Cardiac septum (tissue), 1 donor: Measurements from ENCODE around the gene GDPD2. TPM values are rescaled to one million over a fixed set of nuclear protein-coding genes. Genes with fewer than 3 reads are reported as not detected.
"Not testable (repeated sequence)": the region's sequence is repeated elsewhere in the genome, so short reads cannot be mapped to it uniquely, and the experiment has no call there.

Experiments used
- DNase-seq: peaks from one replicate; pipeline ENCODE4 v3.0.0-alpha.2; 2020; ENCODE audit warnings: low spot score
- intact Hi-C: fragments of 100-400 bp; cut with DNase I; formaldehyde crosslinking; loops from one replicate; pipeline ENCODE4 v1.14.0; 2022
- long read RNA-seq: library from polyadenylated mRNA; unstranded; transcript quantifications from one replicate; pipeline ENCODE4 v2.0.0, GENCODE V29; 2021
- total RNA-seq: library from RNA; stranded (reverse); fragmentation: NEBNext Ultra II Directional; extraction: Animal tissue kit (Norgen Biotek cat#: 25700); gene quantifications from one replicate; pipeline ENCODE4 v1.2.1, GENCODE V29; 2021
- donor health status: DM: no; HTN: no; CAD: no.

The GDPD2 gene, protein sequence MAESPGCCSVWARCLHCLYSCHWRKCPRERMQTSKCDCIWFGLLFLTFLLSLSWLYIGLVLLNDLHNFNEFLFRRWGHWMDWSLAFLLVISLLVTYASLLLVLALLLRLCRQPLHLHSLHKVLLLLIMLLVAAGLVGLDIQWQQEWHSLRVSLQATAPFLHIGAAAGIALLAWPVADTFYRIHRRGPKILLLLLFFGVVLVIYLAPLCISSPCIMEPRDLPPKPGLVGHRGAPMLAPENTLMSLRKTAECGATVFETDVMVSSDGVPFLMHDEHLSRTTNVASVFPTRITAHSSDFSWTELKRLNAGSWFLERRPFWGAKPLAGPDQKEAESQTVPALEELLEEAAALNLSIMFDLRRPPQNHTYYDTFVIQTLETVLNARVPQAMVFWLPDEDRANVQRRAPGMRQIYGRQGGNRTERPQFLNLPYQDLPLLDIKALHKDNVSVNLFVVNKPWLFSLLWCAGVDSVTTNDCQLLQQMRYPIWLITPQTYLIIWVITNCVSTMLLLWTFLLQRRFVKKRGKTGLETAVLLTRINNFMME
- not detected for total RNA-seq
- long read RNA-seq = 0 reads

- DNase-seq = no peak
- intact Hi-C loops = no loop called here
Measured at GRCh38 chrX:70422851-70423341, at the start of gene GDPD2. TSS of gene GDPD2 (plus strand) at chrX:70423314. CDS start at chrX:70424985, 1,671 bp downstream.

GRCh38 chrX:70386235-70386634, 36.9 kb upstream of the GDPD2 start:
- no peak for DNase-seq
- intact Hi-C loops = no loop called here

GRCh38 chrX:70398899-70399298, 24.2 kb upstream of the GDPD2 start:
- DNase-seq = no peak
- intact Hi-C loops = no loop called here

- intact Hi-C loops, DNase-seq: not testable (repeated sequence)
Measured at GRCh38 chrX:70400181-70400580, 22.9 kb upstream of the GDPD2 start.

DNA sequence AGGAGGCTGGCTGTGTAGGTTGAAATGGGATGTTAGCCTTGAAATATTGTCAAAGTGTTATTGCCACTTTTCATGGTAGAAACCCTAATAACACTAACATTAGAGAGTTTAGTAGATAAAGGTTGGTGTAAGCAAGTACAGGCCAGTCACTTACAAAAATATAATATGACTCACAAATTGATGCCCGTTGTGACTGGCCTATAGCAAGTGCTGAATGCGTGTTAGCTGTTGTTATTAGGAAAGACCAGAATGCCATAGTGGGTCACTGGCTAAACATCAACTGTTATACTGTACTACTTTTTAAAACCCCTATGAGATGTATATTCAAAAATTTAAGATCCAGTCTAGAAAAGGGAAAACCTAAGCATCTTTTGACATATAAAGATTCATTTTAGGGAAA, 20.4 kb upstream of the GDPD2 start:
- no peak for DNase-seq
- intact Hi-C loops = no loop called here

DNA sequence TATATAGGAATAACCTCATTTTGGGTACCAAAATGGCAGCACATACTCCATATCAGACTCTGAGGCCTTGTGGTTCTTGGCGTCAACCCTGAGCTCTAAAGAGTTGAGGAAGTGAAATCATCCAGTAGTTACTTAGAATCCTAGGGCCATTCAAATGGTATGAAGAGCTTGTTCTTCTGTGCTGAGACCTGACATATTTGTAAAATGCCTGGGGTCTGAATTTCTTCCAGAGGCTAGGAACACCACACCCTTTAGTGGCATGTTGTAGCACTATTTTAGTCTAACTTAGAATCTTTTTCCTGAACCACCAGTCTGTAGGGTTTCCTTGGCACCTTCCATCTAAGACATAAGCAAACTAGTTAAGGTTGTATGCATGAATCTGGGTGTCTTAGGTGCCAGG, 18.1 kb upstream of the GDPD2 start:
- no peak for DNase-seq

DNA sequence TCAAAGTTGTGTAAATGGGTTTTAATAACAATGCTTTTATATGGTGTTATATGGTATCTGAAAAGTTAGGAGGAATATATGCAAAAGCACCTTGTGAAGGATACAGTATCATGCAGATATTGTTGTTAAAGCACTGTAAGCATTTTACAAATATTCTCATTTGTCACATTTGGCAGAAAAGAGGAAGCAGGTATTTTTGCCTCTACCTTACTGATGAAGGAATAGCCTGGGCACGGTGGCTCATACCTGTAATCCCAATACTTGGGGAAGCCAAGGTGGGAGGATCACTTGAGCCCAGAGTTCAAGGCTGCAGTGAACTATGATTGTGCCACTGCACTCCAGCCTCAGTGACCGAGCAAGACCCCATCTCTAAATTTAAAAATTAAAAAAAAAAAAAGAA, 12.2 kb upstream of the GDPD2 start:
- no peak for DNase-seq
- intact Hi-C loops = no loop called here

More for the DNA sequence above, 18.1 kb upstream of the GDPD2 start:
- intact Hi-C loops = no loop called here

GRCh38 chrX:70411475-70411874, 11.6 kb upstream of the GDPD2 start:
- intact Hi-C loops = no loop called here
- DNase-seq = no peak

- intact Hi-C loops = no loop called here
Measured at GRCh38 chrX:70421618-70422017, 1.5 kb upstream of the GDPD2 start.

DNA sequence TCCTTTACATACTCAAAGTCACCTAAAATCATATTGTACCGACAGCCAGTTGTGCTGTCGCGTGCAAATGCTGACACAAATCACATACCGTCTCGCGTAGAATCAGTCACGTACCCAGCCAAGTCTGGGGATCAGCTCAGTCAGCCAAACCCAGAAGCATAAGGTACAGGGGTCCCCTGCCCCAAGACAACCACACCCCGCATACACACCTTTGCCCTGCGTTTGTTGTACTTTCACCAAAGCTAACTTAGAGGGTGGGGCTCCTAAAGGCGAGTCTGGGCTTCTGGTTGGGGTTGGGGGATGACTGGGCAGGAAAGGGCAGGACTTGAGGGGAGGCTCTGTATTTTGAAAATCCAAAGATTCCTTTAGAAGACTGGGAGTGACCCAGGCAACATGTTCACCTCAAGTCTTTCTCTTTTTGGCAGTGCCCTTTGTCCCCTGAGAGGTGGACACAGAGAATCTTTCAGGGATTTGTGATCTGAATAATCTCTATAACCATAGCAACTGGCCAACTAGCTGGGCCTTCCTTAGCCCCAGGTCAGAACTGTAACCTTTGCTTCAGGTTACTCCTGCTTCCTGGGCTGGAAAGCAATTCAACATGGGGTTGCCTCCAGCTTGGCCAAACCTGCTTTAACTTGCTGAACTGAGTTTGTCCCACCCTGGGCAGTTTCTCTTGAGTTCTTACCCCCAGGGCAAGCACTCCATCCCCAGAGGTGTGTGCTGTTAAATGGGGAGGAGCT, 992 bp downstream of the GDPD2 start:
- no peak for DNase-seq
- intact Hi-C loops = no loop called here

More at GRCh38 chrX:70421618-70422017, 1.5 kb upstream of the GDPD2 start:
- DNase-seq = no peak

DNA sequence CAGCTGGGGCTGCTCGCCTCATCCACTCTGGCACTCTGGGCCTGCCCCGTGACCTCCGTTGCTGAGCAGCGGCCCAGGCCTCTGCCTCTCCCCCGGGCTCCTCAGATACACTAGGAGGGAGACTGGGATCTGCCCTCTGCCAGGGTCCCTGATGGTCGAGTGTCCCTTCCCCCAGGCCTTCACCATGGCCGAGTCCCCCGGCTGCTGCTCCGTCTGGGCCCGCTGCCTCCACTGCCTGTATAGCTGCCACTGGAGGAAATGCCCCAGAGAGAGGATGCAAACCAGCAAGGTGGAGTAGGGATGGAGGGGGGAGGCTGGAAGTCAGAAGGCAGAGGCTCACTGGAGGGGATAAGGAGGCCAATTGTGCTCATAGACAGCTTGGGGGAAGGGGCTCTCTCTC, 1.7 kb downstream of the GDPD2 start:
- intact Hi-C loops = no loop called here

GRCh38 chrX:70426286-70427278, 3.5 kb downstream of the GDPD2 start:
- intact Hi-C loops = no loop called here
- DNase-seq = no peak

More for the DNA sequence above, 1.7 kb downstream of the GDPD2 start:
- DNase-seq = no peak

GRCh38 chrX:70427365-70427764, 4.3 kb downstream of the GDPD2 start:
- no peak for DNase-seq
- intact Hi-C loops = no loop called here

DNA sequence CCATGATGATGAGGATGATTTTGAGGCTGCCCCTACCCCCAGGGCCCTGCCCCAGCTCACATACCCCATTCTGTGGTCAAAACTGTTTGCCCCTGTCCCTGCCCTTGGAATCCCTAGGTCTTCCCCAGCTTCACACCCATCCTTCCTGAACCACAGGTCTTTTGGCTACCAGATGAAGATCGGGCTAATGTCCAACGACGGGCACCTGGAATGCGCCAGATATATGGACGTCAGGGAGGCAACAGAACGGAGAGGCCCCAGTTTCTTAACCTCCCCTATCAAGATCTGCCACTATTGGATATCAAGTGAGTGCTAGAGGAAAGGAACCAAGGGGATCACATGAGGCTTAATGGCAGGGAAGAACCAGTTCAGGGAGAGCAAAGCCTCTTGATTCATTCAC, 6.6 kb downstream of the GDPD2 start:
- no peak for DNase-seq
- intact Hi-C loops = no loop called here

- DNase-seq = no peak
- intact Hi-C loops = no loop called here
Measured at GRCh38 chrX:70432936-70433847, 10.1 kb downstream of the GDPD2 start.

DNA sequence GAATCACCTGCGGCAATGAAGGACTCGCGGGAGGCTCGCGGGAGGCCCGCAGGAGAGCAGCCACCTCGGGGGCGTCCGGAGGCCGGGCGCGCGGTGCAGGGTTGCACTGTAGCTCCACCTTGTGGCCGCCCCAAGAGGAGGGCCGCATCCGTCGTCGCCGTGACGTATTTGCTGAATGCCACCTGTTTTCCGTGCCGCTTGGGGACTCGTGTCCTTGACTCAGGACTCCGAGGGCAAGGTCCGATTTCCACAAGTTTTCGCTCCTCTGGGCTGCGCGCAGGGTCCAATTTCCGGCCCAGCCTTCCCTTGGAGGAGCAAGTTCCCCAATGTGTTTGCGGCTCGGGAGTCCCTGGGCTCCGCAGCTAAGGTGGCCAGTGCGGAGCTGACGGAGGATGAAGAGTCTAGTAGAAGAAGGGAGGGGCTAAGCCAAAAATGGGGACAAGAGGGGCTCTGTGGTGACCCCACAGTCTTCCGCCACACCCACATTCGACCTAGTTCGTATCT, 10.8 kb downstream of the GDPD2 start:
- peak; percentile 85 for DNase-seq
- intact Hi-C loops = no loop called here

GRCh38 chrX:70434352-70434866, 11.3 kb downstream of the GDPD2 start:
- peak; percentile 90 for DNase-seq
- intact Hi-C loops = no loop called here
